Neural cell (in vitro differentiated cells): ENCODE results near the gene PSMB7. TPM values are rescaled to one million over a fixed set of nuclear protein-coding genes. Genes with fewer than 3 reads are reported as not detected.

Experiments used
- H2AFZ ChIP-seq: fragments of 200-600, 300-800 bp; sonication (generic), shearing (Covaris generic); 2 replicates; pipeline ENCODE4 v1.6.0; 2014; ENCODE audit warnings: low read depth, mild to moderate bottlenecking, antibody characterized with exemption, low read length, moderate library complexity
- H3F3A ChIP-seq: fragments of 200-600 bp; shearing (Covaris generic); 2 replicates; pipeline ENCODE4 v1.6.1; 2016; ENCODE audit warnings: mild to moderate bottlenecking, moderate library complexity, mixed read lengths, antibody characterized with exemption, low read length; ENCODE audit not compliant: insufficient read depth, poor library complexity, severe bottlenecking
- H3K27ac ChIP-seq: fragments of 200-600, 300-800 bp; sonication (generic), shearing (Covaris generic); 2 replicates; pipeline ENCODE4 v1.5.1; 2014; ENCODE audit warnings: mild to moderate bottlenecking, low read length, moderate library complexity
- H3K27me3 ChIP-seq: fragments of 300-800, 200-600 bp; sonication (generic), shearing (Covaris generic); 2 replicates; pipeline ENCODE4 v1.6.0; 2014; ENCODE audit warnings: mild to moderate bottlenecking, low read depth, low read length, moderate library complexity; ENCODE audit not compliant: insufficient read depth
- H3K36me3 ChIP-seq: fragments of 300-800, 200-600 bp; sonication (generic), shearing (Covaris generic); 2 replicates; pipeline ENCODE4 v1.5.1; 2014; ENCODE audit warnings: mild to moderate bottlenecking, antibody characterized with exemption, low read length, moderate library complexity; ENCODE audit not compliant: insufficient read depth
- H3K4me2 ChIP-seq: fragments of 300-800, 200-600 bp; sonication (generic), shearing (Covaris generic); 2 replicates; pipeline ENCODE4 v1.6.0; 2014; ENCODE audit warnings: mild to moderate bottlenecking, low read length
- H3K4me3 ChIP-seq: fragments of 300-800, 200-600 bp; sonication (generic), shearing (Covaris generic); 2 replicates; pipeline ENCODE4 v1.5.1; 2014; ENCODE audit warnings: mild to moderate bottlenecking, low read length, moderate library complexity
- H3K79me2 ChIP-seq: fragments of 200-600 bp; shearing (Covaris generic); replicated peaks from 2 replicates; pipeline ENCODE4 v1.6.0; 2014; ENCODE audit warnings: mild to moderate bottlenecking, low read length, moderate library complexity; ENCODE audit not compliant: insufficient read depth
- H3K9ac ChIP-seq: fragments of 300-800, 200-600 bp; sonication (generic), shearing (Covaris generic); 2 replicates; pipeline ENCODE4 v1.6.1; 2016; ENCODE audit warnings: mild to moderate bottlenecking, low read length, mixed read lengths
- H3K9me2 ChIP-seq: fragments of 200-600 bp; shearing (Covaris generic); 2 replicates; pipeline ENCODE4 v1.6.1; 2016; ENCODE audit warnings: mild to moderate bottlenecking, low read length, mixed read lengths; ENCODE audit not compliant: insufficient read depth
- H3K9me3 ChIP-seq: fragments of 200-600, 300-800 bp; sonication (generic), shearing (Covaris generic); 2 replicates; pipeline ENCODE4 v1.6.1; 2016; ENCODE audit warnings: mild to moderate bottlenecking, mixed run types, low read length, moderate library complexity, mixed read lengths
- H4K20me1 ChIP-seq: fragments of 200-600 bp; shearing (Covaris generic); 2 replicates; pipeline ENCODE4 v1.6.1; 2016; ENCODE audit warnings: mild to moderate bottlenecking, mixed run types; ENCODE audit not compliant: insufficient read depth
- EP300 ChIP-seq: fragments of 450-650 bp; conservative IDR thresholded peaks from 2 replicates; pipeline ENCODE4 v1.6.1; 2014; ENCODE audit warnings: antibody characterized with exemption, mild to moderate bottlenecking, moderate library complexity; ENCODE audit not compliant: poor library complexity, severe bottlenecking
- EZH2 ChIP-seq: fragments of 200-600, 300-800 bp; shearing (Covaris generic), sonication (generic); IDR thresholded peaks from 2 replicates; pipeline ENCODE4 v1.6.1; 2014; ENCODE audit warnings: antibody characterized with exemption, low read length, borderline replicate concordance, mild to moderate bottlenecking; ENCODE audit not compliant: insufficient read depth, poor library complexity, severe bottlenecking
- MXI1 ChIP-seq: fragments of 450-650 bp; conservative IDR thresholded peaks from 2 replicates; pipeline ENCODE4 v1.6.1; 2014; ENCODE audit warnings: antibody characterized with exemption, mild to moderate bottlenecking; ENCODE audit not compliant: poor library complexity, severe bottlenecking
- POLR2AphosphoS5 ChIP-seq: IDR thresholded peaks from 2 replicates; pipeline ENCODE4 v1.6.1; 2012
- RAD21 ChIP-seq: fragments of 450-650 bp; conservative IDR thresholded peaks from 2 replicates; pipeline ENCODE4 v1.6.1; 2014; ENCODE audit warnings: antibody characterized with exemption, mild to moderate bottlenecking, moderate library complexity
- REST ChIP-seq: IDR thresholded peaks from 2 replicates; pipeline ENCODE4 v1.6.1; 2012; ENCODE audit warnings: borderline replicate concordance
- SMC3 ChIP-seq: fragments of 450-650 bp; conservative IDR thresholded peaks from 2 replicates; pipeline ENCODE4 v1.6.1; 2014; ENCODE audit warnings: antibody characterized with exemption, mild to moderate bottlenecking, moderate library complexity; ENCODE audit not compliant: poor library complexity
- TAF1 ChIP-seq: IDR thresholded peaks from 2 replicates; pipeline ENCODE4 v1.6.1; 2012; ENCODE audit warnings: low read depth
- polyA plus RNA-seq: library from polyadenylated mRNA; depleted of rRNA; stranded (reverse); fragments of >200 nt; gene quantifications from 2 replicates; pipeline ENCODE4 v1.2.3, GENCODE V29; 2014
- TF ChIP-seq, protein P1 (sequence below): fragments of 450-650 bp; IDR thresholded peaks from 2 replicates; pipeline ENCODE4 v1.5.1; 2014; ENCODE audit warnings: antibody characterized with exemption, mild to moderate bottlenecking, moderate library complexity; ENCODE audit not compliant: poor library complexity, severe bottlenecking

The PSMB7 gene
- polyA plus RNA-seq, 1 donor from 2014 or later = 363 TPM

- Histone ChIP-seq H3K36me3 (no peaks in the 10 kb centered on the region), H2AFZ (no peak overlapping the region), H3K9ac (no peak overlapping the region), H3K27me3 (no peaks in the 10 kb centered on the region), H3K4me3 (no peak overlapping the region), H3K27ac (no peak overlapping the region), H3K4me2 (no peak overlapping the region), H3F3A (no peaks in the 10 kb centered on the region), H4K20me1 (no peaks in the 10 kb centered on the region), H3K9me2 (no peaks in the 10 kb centered on the region), H3K9me3 (no peaks in the 10 kb centered on the region), H3K79me2 (no peaks in the 10 kb centered on the region)
- TF ChIP-seq TAF1 (no peak), SMC3 (no peak), RAD21 (no peak)
These were observed 87.0 kb downstream of the PSMB7 start for GRCh38 chr9:124328285-124328684.

- no peak overlapping the region for H3K27ac ChIP-seq
- no peaks in the 10 kb centered on the region for H3K79me2 ChIP-seq
- H3K9me3 ChIP-seq = no peaks in the 10 kb centered on the region
- no peak overlapping the region for H3K4me2 ChIP-seq
- H3K4me3 ChIP-seq = no peak overlapping the region
- H3K36me3 ChIP-seq = no peaks in the 10 kb centered on the region
- no peak overlapping the region for H2AFZ ChIP-seq
- H4K20me1 ChIP-seq = no peaks in the 10 kb centered on the region
- H3K9me2 ChIP-seq = no peaks in the 10 kb centered on the region
- H3K27me3 ChIP-seq = no peaks in the 10 kb centered on the region
- TF ChIP-seq MXI1 = no peak
- no peak for TF ChIP-seq REST
- TF ChIP-seq EZH2 = no peak
- TF ChIP-seq POLR2AphosphoS5 = no peak
- TF ChIP-seq TAF1 = no peak
- no peak for TF ChIP-seq EP300
- TF ChIP-seq, protein P1, sequence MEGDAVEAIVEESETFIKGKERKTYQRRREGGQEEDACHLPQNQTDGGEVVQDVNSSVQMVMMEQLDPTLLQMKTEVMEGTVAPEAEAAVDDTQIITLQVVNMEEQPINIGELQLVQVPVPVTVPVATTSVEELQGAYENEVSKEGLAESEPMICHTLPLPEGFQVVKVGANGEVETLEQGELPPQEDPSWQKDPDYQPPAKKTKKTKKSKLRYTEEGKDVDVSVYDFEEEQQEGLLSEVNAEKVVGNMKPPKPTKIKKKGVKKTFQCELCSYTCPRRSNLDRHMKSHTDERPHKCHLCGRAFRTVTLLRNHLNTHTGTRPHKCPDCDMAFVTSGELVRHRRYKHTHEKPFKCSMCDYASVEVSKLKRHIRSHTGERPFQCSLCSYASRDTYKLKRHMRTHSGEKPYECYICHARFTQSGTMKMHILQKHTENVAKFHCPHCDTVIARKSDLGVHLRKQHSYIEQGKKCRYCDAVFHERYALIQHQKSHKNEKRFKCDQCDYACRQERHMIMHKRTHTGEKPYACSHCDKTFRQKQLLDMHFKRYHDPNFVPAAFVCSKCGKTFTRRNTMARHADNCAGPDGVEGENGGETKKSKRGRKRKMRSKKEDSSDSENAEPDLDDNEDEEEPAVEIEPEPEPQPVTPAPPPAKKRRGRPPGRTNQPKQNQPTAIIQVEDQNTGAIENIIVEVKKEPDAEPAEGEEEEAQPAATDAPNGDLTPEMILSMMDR = no peak
- TF ChIP-seq RAD21 = no peak
- no peak for TF ChIP-seq SMC3
- H3K9ac ChIP-seq = no peak overlapping the region
- no peaks in the 10 kb centered on the region for H3F3A ChIP-seq
These were observed 87.8 kb downstream of the PSMB7 start for GRCh38 chr9:124327491-124327890.

DNA sequence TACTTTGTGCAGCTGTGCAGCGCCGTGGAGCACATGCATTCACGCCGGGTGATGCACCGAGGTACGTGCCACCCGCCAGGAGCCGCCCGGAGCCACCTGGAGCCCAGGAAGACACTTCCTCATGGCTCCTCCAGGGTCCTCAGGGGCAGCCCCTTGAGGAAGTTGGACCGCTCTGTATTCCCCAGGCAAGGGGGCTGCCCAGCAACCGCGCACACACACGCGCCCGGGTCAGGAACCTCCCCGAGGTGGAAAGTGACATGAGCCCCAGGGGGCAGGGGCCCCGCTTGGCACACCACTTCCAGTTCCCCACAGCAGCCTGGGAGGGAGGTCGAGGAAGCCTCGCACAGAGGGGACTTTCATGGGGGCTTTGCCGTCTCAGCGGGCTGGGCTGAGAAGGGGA lies 88.9 kb downstream of the PSMB7 start:
- H3F3A ChIP-seq = no peaks in the 10 kb centered on the region
- no peaks in the 10 kb centered on the region for H4K20me1 ChIP-seq
- H3K36me3 ChIP-seq = no peaks in the 10 kb centered on the region
- H3K4me2 ChIP-seq = no peak overlapping the region
- H2AFZ ChIP-seq = no peak overlapping the region
- H3K27ac ChIP-seq = no peak overlapping the region
- H3K79me2 ChIP-seq = no peaks in the 10 kb centered on the region
- H3K4me3 ChIP-seq = no peak overlapping the region
- H3K27me3 ChIP-seq = no peaks in the 10 kb centered on the region
- TF ChIP-seq POLR2AphosphoS5 (no peak), EZH2 (no peak)
- no peaks in the 10 kb centered on the region for H3K9me2 ChIP-seq
- no peaks in the 10 kb centered on the region for H3K9me3 ChIP-seq
- no peak overlapping the region for H3K9ac ChIP-seq
